Fibroblast of the conjunctiva (primary cell): ENCODE data around the gene KDM3A.

Experiments used
- DNase-seq: peaks from one replicate; pipeline ENCODE4 v3.0.0-alpha.2; 2010; ENCODE audit warnings: low read depth

The KDM3A gene

DNA sequence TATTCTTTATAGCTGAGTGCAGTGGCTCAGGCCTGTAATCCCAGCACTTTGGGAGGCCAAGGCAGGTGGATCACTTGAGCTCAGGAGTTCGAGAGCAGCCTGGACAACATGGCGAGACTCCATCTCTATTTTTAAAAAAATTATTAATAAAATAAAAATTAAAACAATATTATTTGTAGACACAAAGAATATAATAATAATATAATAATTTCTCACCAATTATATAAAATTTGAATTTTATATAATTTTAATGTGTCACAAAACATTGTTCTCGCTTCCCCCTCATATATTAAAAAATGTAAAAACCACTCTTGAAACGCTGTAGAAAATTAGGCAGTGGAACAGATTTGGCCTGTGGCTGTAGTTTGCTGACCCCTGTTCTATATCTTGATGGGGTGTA, 5.6 kb upstream of the KDM3A start:
- DNase-seq: no peak

- no peak for DNase-seq
Measured at GRCh38 chr2:86436328-86436727, 4.8 kb upstream of the KDM3A start.

GRCh38 chr2:86439879-86440630, 1.1 kb upstream of the KDM3A start:
- DNase-seq: no peak

DNA sequence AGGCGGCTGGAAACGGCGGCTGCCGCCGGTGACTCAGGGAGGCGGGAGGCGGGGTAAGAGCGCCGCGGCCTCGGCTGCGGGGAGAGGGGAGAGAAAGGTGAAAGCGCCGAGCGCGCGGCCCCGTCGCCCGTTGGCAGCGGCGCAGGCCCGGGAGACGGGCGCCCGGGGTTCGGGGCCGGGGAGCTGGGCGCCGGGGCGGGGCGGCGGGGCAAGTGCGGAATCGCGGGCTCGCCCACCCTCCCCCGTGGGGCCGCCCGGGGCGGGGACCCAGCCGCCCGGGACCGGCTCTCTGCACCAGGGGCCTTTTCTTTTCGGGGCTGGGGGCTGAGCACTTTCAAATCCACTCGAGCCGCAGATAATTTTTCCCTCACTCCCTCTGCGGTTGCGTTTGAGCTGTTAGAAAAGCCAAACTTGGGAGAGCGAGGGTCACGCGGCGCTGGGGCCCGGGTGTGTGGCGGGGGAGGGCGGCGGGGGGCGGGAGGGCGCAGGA, 266 bp downstream of the KDM3A start:
- no peak for DNase-seq

DNA sequence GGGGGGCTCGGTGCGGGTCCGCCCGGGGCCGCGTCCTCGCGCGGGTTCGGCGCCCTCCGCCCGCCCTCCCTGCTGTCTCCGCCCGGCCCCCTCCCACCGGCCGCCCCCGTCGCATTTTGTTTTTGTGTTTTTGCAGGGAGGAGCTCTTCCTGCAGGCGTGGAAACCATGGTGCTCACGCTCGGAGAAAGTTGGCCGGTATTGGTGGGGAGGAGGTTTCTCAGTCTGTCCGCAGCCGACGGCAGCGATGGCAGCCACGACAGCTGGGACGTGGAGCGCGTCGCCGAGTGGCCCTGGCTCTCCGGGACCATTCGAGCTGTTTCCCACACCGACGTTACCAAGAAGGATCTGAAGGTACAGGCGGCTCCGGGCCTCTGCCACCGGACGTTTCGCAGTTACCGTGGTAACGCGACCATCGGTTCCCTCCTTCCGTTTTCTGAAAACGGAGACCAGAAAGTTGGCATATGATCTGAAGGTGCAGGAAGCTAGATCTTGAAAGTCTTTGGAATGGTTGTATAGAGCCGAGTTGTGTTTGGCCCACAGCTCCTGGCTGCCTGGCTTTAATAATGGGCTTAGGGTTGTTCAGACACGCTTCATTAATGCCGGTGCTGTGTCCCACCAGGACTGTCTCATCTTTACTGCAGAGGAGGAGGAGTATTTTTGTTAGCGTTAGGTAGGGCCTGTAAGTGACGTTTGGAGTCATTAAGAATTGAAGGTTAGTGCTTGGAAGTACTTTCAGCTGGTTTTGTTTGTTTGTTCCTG, 891 bp downstream of the KDM3A start:
- DNase-seq: peak; percentile 22

- peak; percentile 82 for DNase-seq
Measured at GRCh38 chr2:86442642-86443005, 1.5 kb downstream of the KDM3A start.

GRCh38 chr2:86443631-86444350, 2.6 kb downstream of the KDM3A start:
- no peak for DNase-seq

GRCh38 chr2:86445436-86445835, 4.3 kb downstream of the KDM3A start:
- DNase-seq: no peak

DNA sequence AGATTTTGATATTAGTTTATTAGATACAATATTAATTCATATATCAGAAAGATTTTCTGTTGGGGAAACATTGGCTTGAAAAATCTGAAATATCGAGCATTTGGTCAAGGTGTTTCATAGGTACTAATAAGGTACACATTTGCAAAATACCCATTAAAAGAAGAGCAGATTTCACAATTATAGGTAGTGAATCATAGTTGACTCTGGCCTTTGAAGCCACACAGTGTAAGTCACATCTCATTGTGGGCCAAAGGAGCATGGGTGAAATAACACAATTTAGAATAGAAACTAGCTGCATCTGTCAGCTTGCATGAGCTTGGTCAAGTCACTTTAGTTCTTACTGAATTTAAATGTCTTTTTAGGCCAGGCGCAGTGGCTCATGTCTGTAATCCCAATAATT, 4.9 kb downstream of the KDM3A start:
- no peak for DNase-seq

GRCh38 chr2:86453836-86454235, 12.7 kb downstream of the KDM3A start:
- DNase-seq: peak; percentile 89

DNA sequence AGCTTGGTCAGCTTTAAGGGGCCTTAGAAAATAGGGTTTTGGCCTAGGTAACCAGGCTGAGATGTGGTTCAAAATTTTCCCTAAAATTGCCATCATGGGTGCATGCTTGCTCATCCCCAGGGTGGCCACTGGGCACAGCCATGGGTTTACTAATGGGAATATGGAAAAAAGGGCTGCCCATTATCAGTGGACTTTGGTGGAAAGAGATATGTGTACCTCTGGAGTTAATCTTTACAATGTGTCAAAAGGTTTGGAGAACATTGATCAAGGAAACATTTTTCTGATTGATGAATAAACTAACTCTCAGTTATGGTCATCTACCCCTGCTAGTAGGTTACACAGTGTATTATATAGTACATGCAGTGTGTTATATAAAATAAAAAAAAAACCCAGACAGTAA, 13.1 kb downstream of the KDM3A start:
- DNase-seq: no peak

- DNase-seq: no peak
Measured at GRCh38 chr2:86455181-86455580, 14.0 kb downstream of the KDM3A start.

GRCh38 chr2:86461042-86461743, 20.0 kb downstream of the KDM3A start:
- no peak for DNase-seq

GRCh38 chr2:86464652-86465051, 23.5 kb downstream of the KDM3A start:
- DNase-seq: no peak

DNA sequence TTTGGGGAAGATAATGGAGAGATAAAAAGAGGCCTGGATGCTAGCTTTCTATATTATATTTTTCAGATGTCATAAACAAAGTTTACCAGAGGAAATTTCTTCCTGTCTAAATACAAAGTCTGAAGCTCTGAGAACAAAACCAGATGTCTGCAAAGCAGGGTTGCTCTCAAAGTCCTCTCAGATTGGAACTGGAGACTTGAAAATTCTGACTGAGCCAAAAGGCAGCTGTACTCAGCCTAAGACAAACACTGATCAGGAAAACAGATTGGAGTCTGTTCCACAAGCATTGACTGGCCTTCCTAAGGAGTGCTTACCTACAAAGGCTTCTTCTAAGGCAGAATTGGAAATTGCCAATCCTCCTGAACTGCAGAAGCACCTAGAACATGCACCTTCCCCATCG, 25.1 kb downstream of the KDM3A start:
- no peak for DNase-seq

DNA sequence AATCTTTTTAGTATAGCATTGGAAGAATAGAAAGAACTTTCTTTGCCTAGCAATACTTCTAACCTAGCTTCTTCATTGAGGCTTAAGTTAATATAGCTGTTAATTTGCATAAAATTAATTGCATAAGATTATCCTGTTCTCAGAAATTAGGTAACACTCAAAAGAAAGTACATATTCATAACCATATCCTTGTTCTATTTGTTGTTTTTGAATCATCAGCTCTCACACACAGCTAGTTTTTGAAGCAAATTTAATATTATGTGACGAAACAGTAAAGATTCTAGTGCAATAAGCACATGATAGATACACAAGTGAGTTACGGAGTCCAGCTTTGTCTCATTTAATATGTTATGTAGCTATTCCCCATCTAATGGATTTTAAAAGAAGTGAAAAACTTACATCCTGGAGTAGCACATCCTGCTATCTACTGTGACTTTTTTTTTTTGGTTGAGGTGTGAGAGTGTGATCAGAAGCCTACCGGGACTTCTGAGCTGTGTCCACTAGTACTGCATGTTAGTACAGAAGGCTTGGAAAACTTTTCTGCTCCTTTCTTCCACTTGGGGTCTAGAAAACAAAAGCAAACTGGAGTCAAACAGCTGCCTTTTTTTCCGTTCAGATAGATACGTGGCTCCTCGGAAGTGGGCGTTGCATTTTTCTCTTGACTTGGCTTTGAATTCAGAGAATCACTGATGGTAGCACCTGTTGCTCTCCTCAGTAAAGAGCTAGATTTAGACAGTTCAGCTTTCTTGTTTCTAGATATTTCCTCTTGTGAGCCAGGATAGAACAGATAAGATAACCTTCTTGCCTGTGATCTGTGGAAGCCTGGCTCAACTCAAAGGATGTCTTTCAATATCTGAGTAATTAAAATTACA, 27.2 kb downstream of the KDM3A start:
- no peak for DNase-seq

GRCh38 chr2:86470890-86471289, 29.7 kb downstream of the KDM3A start:
- DNase-seq: no peak

DNA sequence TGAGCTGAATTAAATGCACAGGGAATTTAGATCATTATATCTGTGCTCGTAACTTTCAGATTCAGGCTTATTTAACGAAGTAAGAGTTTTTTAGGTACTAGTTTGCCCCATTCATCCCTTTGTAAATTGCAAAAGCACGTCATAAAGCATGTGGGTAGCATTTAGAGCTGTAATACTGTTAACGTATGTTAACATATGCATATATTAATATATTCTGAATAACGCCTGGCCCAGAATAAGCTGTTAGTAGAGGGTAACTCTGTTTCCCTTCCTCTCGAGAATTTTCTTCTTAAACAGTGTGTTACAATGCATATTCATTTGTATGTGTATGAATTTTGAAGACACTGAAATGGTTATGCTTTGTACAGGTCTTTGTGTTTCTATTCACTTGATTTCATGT, 30.5 kb downstream of the KDM3A start:
- no peak for DNase-seq

DNA sequence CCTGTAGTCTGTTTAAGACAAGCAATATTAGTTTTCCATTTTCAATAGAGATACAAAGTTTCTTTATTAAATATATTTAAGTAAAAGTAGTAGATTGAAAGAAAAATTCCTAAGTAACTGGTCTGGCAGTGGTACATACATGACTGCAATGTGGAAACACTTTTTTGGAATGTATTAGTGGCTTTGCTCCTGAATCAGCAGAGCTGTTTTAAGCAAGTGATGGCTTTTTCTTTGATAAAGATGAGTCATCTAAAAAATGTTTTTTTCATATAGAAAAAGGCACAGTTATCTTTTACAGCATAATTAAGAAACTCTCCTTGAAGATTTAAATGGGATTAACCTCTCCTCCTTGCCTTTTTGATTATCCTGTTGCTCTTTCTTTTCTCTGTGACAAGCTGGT, 34.9 kb downstream of the KDM3A start:
- DNase-seq: peak; percentile 5

GRCh38 chr2:86476918-86477317, 35.7 kb downstream of the KDM3A start:
- DNase-seq: no peak

DNA sequence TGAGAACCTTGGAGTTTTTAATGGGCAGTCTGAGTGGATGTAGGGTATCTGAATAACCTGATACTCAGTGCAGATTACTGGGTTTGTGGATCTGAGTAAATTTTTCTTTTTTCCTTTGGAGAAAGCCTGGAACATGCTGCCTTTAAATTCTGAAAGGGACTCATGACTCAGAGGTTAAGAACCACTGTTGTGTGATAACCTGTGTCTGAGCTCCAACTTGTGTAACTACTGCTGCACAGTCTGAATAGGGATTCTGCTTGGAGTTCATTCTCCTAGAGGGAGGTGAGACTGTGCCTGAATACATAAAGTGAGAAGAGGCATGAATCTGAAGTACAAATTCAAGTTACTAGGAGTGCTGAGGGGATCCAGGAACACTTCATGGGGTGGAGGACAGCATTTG, 36.2 kb downstream of the KDM3A start:
- DNase-seq: no peak
